Ovary (tissue), 9 donors: ENCODE measurements around the gene C12orf50. TPM values are rescaled to one million over a fixed set of nuclear protein-coding genes. Genes with fewer than 3 reads are reported as not detected.
"Not testable (repeated sequence)": the region's sequence is repeated elsewhere in the genome, so short reads cannot be mapped to it uniquely, and the experiment has no call there.

Experiments used
- DNase-seq, 5 donors: peaks; one replicate each; pipeline ENCODE4 v3.0.0-alpha.2; 2019 to 2020
- H3K27ac ChIP-seq, 2 donors: fragments of 200-600 bp; one replicate each; pipeline versions ENCODE4 v1.5.1 to v1.8.0; 2019 to 2022
- H3K27me3 ChIP-seq: fragments of 200-600 bp; one replicate; pipeline ENCODE4 v1.8.0; 2022
- H3K36me3 ChIP-seq: fragments of 200-600 bp; sonication (generic); one replicate; pipeline ENCODE4 v1.5.1; 2019
- H3K4me1 ChIP-seq: one replicate; pipeline ENCODE4 v1.8.1; 2013; ENCODE audit warnings: mild to moderate bottlenecking, moderate library complexity; ENCODE audit not compliant: insufficient read depth
- H3K4me3 ChIP-seq: fragments of 200-600 bp; sonication (generic); one replicate; pipeline ENCODE4 v1.5.1; 2017
- H3K9me3 ChIP-seq, 2 donors: fragments of 200-600 bp in 1 of 2; sonication (generic) in 1 of 2; one replicate each; pipeline versions ENCODE4 v1.5.1 to v1.8.1; 2013 to 2019; ENCODE audit warnings: mild to moderate bottlenecking in 1 of 2, moderate library complexity in 1 of 2
- CTCF ChIP-seq, 3 donors: fragments of 450-650 bp in 2 of 3; fragments of 200-600 bp in 1 of 3; IDR thresholded peaks; one replicate each; pipeline versions ENCODE4 v1.5.1 to v1.8.0; 2016 to 2022; ENCODE audit warnings: antibody characterized with exemption in 3 of 3, mild to moderate bottlenecking in 1 of 3
- EP300 ChIP-seq: sonication (generic); formaldehyde crosslinking; IDR thresholded peaks from one replicate; pipeline ENCODE4 v1.6.1; 2017; ENCODE audit warnings: antibody characterized with exemption
- POLR2A ChIP-seq: fragments of 450-650 bp; IDR thresholded peaks from one replicate; pipeline ENCODE4 v1.6.1; 2017; ENCODE audit warnings: antibody characterized with exemption, mild to moderate bottlenecking, moderate library complexity
- WGBS, 3 donors: extraction: QIAGEN DNeasy Blood & Tissue Kit in 1 of 3; methylation state at CpG; one replicate each; pipeline versions ENCODE4 v1.1.5 to v1.1.7; 2013 to 2017; 5-methylcytosine and 5-hydroxymethylcytosine counted together
- intact Hi-C, 4 donors: fragments of 100-400 bp; cut with DNase I; formaldehyde crosslinking; loops; one replicate each; pipeline versions ENCODE4 v1.11.0 to v1.15.1; 2022 to 2023
- polyA plus RNA-seq, 2 donors: library from polyadenylated mRNA; stranded (reverse); fragments of 200-250 nt in 1 of 2; fragments of 350-450 nt in 1 of 2; fragmentation: Illumina TruSeq in 1 of 2; extraction: RNeasy Lipid Tissue Mini Kit (QIAGEN cat#74804) in 1 of 2; gene quantifications; one replicate each; pipeline ENCODE4 v1.2.3, GENCODE V29; 2013 to 2014
- total RNA-seq, 7 donors: library from RNA; depleted of rRNA in 2 of 7; stranded (reverse); fragments of >200 nt in 2 of 7; fragmentation: NEBNext Ultra II Directional in 3 of 7; extraction: Animal tissue kit (Norgen Biotek cat#: 25700) in 3 of 7; gene quantifications; one replicate each; pipeline versions ENCODE4 v1.1.0 to v1.2.4, GENCODE V29; 2016 to 2023
- donor health status: DM: no; HTN: no; CAD: no; lungs with moderate emphysema.
- donor health status: DM: no; HTN: no; CAD: no.
- donor health status: Bipolar disorder and iron deficiency.
- donor health status: DM: yes; HTN: yes; CAD: no.
- donor health status: DM: no; HTN: no; CAD: no.
- donor health status: DM: yes; HTN: yes; CAD: no.

The C12orf50 gene
- total and polyA plus RNA-seq, 9 donors: 0.07 to 0.28 (median 0.20) TPM; not detected in 4

GRCh38 chr12:88035271-88035906 lies 6.2 kb upstream of the C12orf50 start:
- intact Hi-C loops: no loop called here

GRCh38 chr12:88031161-88031560 lies 2.0 kb upstream of the C12orf50 start:
- H3K27me3 ChIP-seq, intact Hi-C loops, DNase-seq, H3K27ac ChIP-seq, H3K4me1 ChIP-seq, H3K4me3 ChIP-seq, H3K9me3 ChIP-seq, H3K36me3 ChIP-seq: not testable (repeated sequence)
- 84 to 93% (median 86%) methylated on average over 3 of the region's 3 CpGs for WGBS, 3 donors

More at GRCh38 chr12:88035271-88035906, 6.2 kb upstream of the C12orf50 start:
- H3K4me3 ChIP-seq: peak overlapping the region; percentile 81
- H3K27ac ChIP-seq: peak overlapping the region; percentile 9 to 62
- H3K4me1 ChIP-seq: peaks cover 3% of the 10 kb centered on the region
- 0 to 1% (median 0%) methylated on average over 53 to 54 of the region's 54 CpGs for WGBS, 3 donors
- no peaks in the 10 kb centered on the region for H3K36me3 ChIP-seq
- peak; percentile 63 for TF ChIP-seq POLR2A
- TF ChIP-seq CTCF (IDR thresholded peaks at IDR 0.05): no peak
- no peaks in the 10 kb centered on the region for H3K27me3 ChIP-seq
- peak; percentile 87 to 93 (median 90) for DNase-seq
- H3K9me3 ChIP-seq: no peaks in the 10 kb centered on the region

- H3K36me3 ChIP-seq: no peaks in the 10 kb centered on the region
- TF ChIP-seq CTCF (IDR thresholded peaks at IDR 0.05) (no peak), EP300 (no peak)
- DNase-seq: no peak
- intact Hi-C loops: no loop called here
- H3K27ac ChIP-seq: no peak overlapping the region
- no peaks in the 10 kb centered on the region for H3K9me3 ChIP-seq
- no peaks in the 10 kb centered on the region for H3K27me3 ChIP-seq
- H3K4me1 ChIP-seq: no peaks in the 10 kb centered on the region
- WGBS, 3 donors: 71 to 82% (median 77%) methylated on average over 1 of the region's 1 CpG
- H3K4me3 ChIP-seq: no peak overlapping the region
Measured at GRCh38 chr12:88026196-88026595, 3.0 kb downstream of the C12orf50 start.

DNA sequence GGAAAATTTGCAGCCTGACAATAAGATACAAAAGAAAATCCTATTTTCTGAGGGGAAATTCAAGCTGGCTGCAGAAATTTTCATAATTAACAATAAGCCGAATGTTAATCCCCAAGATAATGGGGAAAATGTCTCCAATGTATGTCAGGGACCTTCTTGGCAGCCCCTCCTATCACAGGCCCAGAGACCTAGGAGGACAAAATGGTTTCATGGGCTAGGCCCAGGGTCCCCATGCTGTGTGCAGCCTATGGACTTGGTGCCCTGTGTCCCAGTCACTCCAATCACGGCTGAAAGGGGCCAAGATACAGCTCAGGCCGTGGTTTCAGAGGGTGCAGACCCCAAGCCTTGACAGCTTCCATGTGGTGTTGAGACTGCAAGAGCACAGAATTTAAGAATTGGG lies 11.2 kb downstream of the C12orf50 start:
- H3K36me3 ChIP-seq: no peaks in the 10 kb centered on the region
- H3K4me1 ChIP-seq: no peaks in the 10 kb centered on the region
- H3K27me3 ChIP-seq: no peaks in the 10 kb centered on the region
- H3K27ac ChIP-seq: no peak overlapping the region
- intact Hi-C loops: no loop called here
- H3K9me3 ChIP-seq: no peaks in the 10 kb centered on the region
- DNase-seq: no peak
- TF ChIP-seq POLR2A (no peak), CTCF (IDR thresholded peaks at IDR 0.05) (no peak), EP300 (no peak)
- 81 to 86% (median 84%) methylated on average over 3 of the region's 3 CpGs for WGBS, 3 donors
- H3K4me3 ChIP-seq: no peak overlapping the region

- DNase-seq: no peak
- intact Hi-C loops: no loop called here
- H3K4me1 ChIP-seq: no peaks in the 10 kb centered on the region
- TF ChIP-seq POLR2A (no peak), CTCF (IDR thresholded peaks at IDR 0.05) (no peak), EP300 (no peak)
- H3K27me3 ChIP-seq: no peaks in the 10 kb centered on the region
- no peak overlapping the region for H3K4me3 ChIP-seq
- H3K27ac ChIP-seq: no peak overlapping the region
- 14 to 23% (median 18%) methylated on average over 1 of the region's 1 CpG for WGBS, 3 donors
- H3K9me3 ChIP-seq: no peaks in the 10 kb centered on the region
- H3K36me3 ChIP-seq: no peaks in the 10 kb centered on the region
Measured at GRCh38 chr12:88015825-88016224, 13.4 kb downstream of the C12orf50 start.
